SK-MEL-5 (cell line): ENCODE data around the gene CXCL14. TPM values are rescaled to one million over a fixed set of nuclear protein-coding genes. Genes with fewer than 3 reads are reported as not detected.
A peak's percentile ranks its signal among the peaks of the same experiment; 100 is the strongest.
"Not testable (repeated sequence)": the region's sequence is repeated elsewhere in the genome, so short reads cannot be mapped to it uniquely, and the experiment has no call there.

Source experiments
- DNase-seq: peaks from one replicate; pipeline ENCODE4 v3.0.0-alpha.2; 2016; ENCODE audit warnings: low read depth, low spot score
- in situ Hi-C: cut with HindIII; loops from 2 replicates; pipeline ENCODE4 v1.10.0; 2016; ENCODE audit warnings: low sequenced_read_pairs, high pct_unique_total_duplicates, low pct_unique_long_range_greater_than_20kb
- total RNA-seq: library from RNA; depleted of rRNA; stranded (reverse); fragments of >200 nt; shearing (Covaris generic); gene quantifications from 2 replicates; pipeline ENCODE4 v1.2.3, GENCODE V29; 2014; rRNA removed

Gene CXCL14
- total RNA-seq, 1 experiment from 2014 or later = not detected

- in situ Hi-C loops = no loop called here
- no peak for DNase-seq
Observed at GRCh38 chr5:135537745-135538144, 41.0 kb downstream of the CXCL14 start.

GRCh38 chr5:135537271-135537670 lies 41.5 kb downstream of the CXCL14 start:
- in situ Hi-C loops = no loop called here
- DNase-seq = no peak

- in situ Hi-C loops = no loop called here
- DNase-seq = no peak
Observed at GRCh38 chr5:135535820-135536801, 42.7 kb downstream of the CXCL14 start, which contains the start of gene NEUROG1. Gene NEUROG1 (minus strand): TSS chr5:135535964. CDS start chr5:135535690, 274 bp downstream.

GRCh38 chr5:135535420-135535819 lies 43.4 kb downstream of the CXCL14 start:
- in situ Hi-C loops = no loop called here
- DNase-seq = no peak

GRCh38 chr5:135534609-135535419 lies 44.0 kb downstream of the CXCL14 start:
- no peak for DNase-seq
- in situ Hi-C loops = no loop called here

GRCh38 chr5:135533794-135534193 lies 45.0 kb downstream of the CXCL14 start:
- in situ Hi-C loops = no loop called here

GRCh38 chr5:135533334-135533733 lies 45.5 kb downstream of the CXCL14 start:
- in situ Hi-C loops = no loop called here
- DNase-seq = no peak

More at GRCh38 chr5:135533794-135534193, 45.0 kb downstream of the CXCL14 start:
- no peak for DNase-seq

GRCh38 chr5:135529576-135529975 lies 49.2 kb downstream of the CXCL14 start:
- DNase-seq = peak; percentile 16
- in situ Hi-C loops = not testable (repeated sequence)

- no peak for DNase-seq
- in situ Hi-C loops = no loop called here
Observed at GRCh38 chr5:135526924-135527323, 51.9 kb downstream of the CXCL14 start.

- DNase-seq = no peak
- in situ Hi-C loops = no loop called here
Observed at GRCh38 chr5:135521964-135522363, 56.8 kb downstream of the CXCL14 start.

Other genes starting within 250 kb of the CXCL14 start
- 117 and 137 TPM in 2 replicates for gene MACROH2A1, start 179.8 kb downstream of the CXCL14 start, total RNA-seq
- gene DCANP1, start 131.6 kb downstream of the CXCL14 start, total RNA-seq = not detected in 2 replicates
- gene TIFAB, start 126.6 kb downstream of the CXCL14 start, total RNA-seq = not detected in 2 replicates
- gene NEUROG1, start 43.0 kb downstream of the CXCL14 start, total RNA-seq = not detected in 2 replicates